Lower leg skin (tissue), 3 donors: ENCODE results near the gene NTM.

Experiments
- CTCF ChIP-seq, 3 donors: fragments of 450-650 bp; IDR thresholded peaks; one replicate each; pipeline ENCODE4 v1.5.1; 2016; ENCODE audit warnings: antibody characterized with exemption in 3 of 3, mild to moderate bottlenecking in 3 of 3, moderate library complexity in 2 of 3
- POLR2A ChIP-seq, 2 donors: fragments of 450-650 bp; IDR thresholded peaks; one replicate each; pipeline ENCODE4 v1.6.1; 2016 to 2017; ENCODE audit warnings: antibody characterized with exemption in 2 of 2, mild to moderate bottlenecking in 1 of 2, moderate library complexity in 1 of 2

GRCh38 chr11:131441051-131441810 lies 70.8 kb downstream of the NTM start:
- TF ChIP-seq CTCF (IDR thresholded peaks at IDR 0.05): no peak
- TF ChIP-seq POLR2A (IDR thresholded peaks at IDR 0.05): no peak
